ENCODE data around the gene UPK3A.

GRCh38 chr22:45271667-45272201 is 13.0 kb upstream of the UPK3A start:
- TF ChIP-seq CTCF (IDR thresholded peaks at IDR 0.05) = no peak
- peak in 1 of 4 donors; percentile 9 for TF ChIP-seq POLR2A (IDR thresholded peaks at IDR 0.05)
